HS-27A (cell line): ENCODE measurements around the gene FASTKD3.
"Not testable (repeated sequence)": the region's sequence is repeated elsewhere in the genome, so short reads cannot be mapped to it uniquely, and the experiment has no call there.

ENCODE experiments used
- DNase-seq: peaks from one replicate; pipeline ENCODE4 v3.0.0-alpha.2; 2012; ENCODE audit warnings: low read depth, missing footprints

The FASTKD3 gene

GRCh38 chr5:7868773-7869473, at the start of gene FASTKD3, which contains the start of gene MTRR:
TSS of gene FASTKD3 (minus strand) at chr5:7869031. CDS start at chr5:7868083, 948 bp downstream.
TSS of gene MTRR (plus strand) at chr5:7869148. CDS start at chr5:7870795, 1,647 bp downstream.
- peak; percentile 84 for DNase-seq

GRCh38 chr5:7917130-7918123, 48.6 kb upstream of the FASTKD3 start:
- DNase-seq: no peak

- DNase-seq: no peak
Observed at GRCh38 chr5:7916171-7916804, 47.5 kb upstream of the FASTKD3 start.

GRCh38 chr5:7911429-7911771, 42.6 kb upstream of the FASTKD3 start:
- DNase-seq: not testable (repeated sequence)

- DNase-seq: no peak
Observed at GRCh38 chr5:7910738-7911428, 42.1 kb upstream of the FASTKD3 start.

GRCh38 chr5:7908317-7908716, 39.5 kb upstream of the FASTKD3 start:
- DNase-seq: no peak

- no peak for DNase-seq
Observed at GRCh38 chr5:7907612-7908011, 38.8 kb upstream of the FASTKD3 start.

- peak; percentile 66 for DNase-seq
Observed at GRCh38 chr5:7904170-7904569, 35.3 kb upstream of the FASTKD3 start.

- no peak for DNase-seq
Observed at GRCh38 chr5:7902666-7903625, 34.1 kb upstream of the FASTKD3 start.

- no peak for DNase-seq
Observed at GRCh38 chr5:7902201-7902600, 33.4 kb upstream of the FASTKD3 start.

GRCh38 chr5:7897014-7897600, 28.3 kb upstream of the FASTKD3 start:
- no peak for DNase-seq

GRCh38 chr5:7894860-7895259, 26.0 kb upstream of the FASTKD3 start:
- DNase-seq: no peak

- DNase-seq: no peak
Observed at GRCh38 chr5:7894439-7894838, 25.6 kb upstream of the FASTKD3 start.

- DNase-seq: no peak
Observed at GRCh38 chr5:7888901-7889300, 20.1 kb upstream of the FASTKD3 start.

- no peak for DNase-seq
Observed at GRCh38 chr5:7886849-7887475, 18.1 kb upstream of the FASTKD3 start.

- no peak for DNase-seq
Observed at GRCh38 chr5:7884491-7885267, 15.8 kb upstream of the FASTKD3 start.

- DNase-seq: no peak
Observed at GRCh38 chr5:7882926-7883325, 14.1 kb upstream of the FASTKD3 start.

GRCh38 chr5:7881816-7882215, 13.0 kb upstream of the FASTKD3 start:
- no peak for DNase-seq

GRCh38 chr5:7881091-7881490, 12.3 kb upstream of the FASTKD3 start:
- no peak for DNase-seq
